ENCODE results near the gene SHLD3. TPM values are rescaled to one million over a fixed set of nuclear protein-coding genes. Genes with fewer than 3 reads are reported as not detected.
"Not testable (repeated sequence)": the region's sequence is repeated elsewhere in the genome, so short reads cannot be mapped to it uniquely, and the experiment has no call there.

SHLD3 gene
- total RNA-seq, 2 donors from 2014 or later: 7.5 to 11.9 TPM

GRCh38 chr5:65646938-65647337 lies 22.1 kb downstream of the SHLD3 start:
- peak overlapping the region; percentile 32 for H3K27ac Mint-ChIP-seq
- no peak for DNase-seq
- no peak overlapping the region for H3K4me3 Mint-ChIP-seq
- H3K27me3 Mint-ChIP-seq: no peaks in the 10 kb centered on the region
- peaks cover 3% of the 10 kb centered on the region for H3K36me3 Mint-ChIP-seq (ENCODE audit: low read depth)
- H3K9me3 ChIP-seq (ENCODE audit: control insufficient read depth, low read length, poor library complexity, severe bottlenecking): no peaks in the 10 kb centered on the region
- H3K4me1 Mint-ChIP-seq: peaks cover 10% of the 10 kb centered on the region
- ATAC-seq: no peak

- DNase-seq (no peak), ATAC-seq (no peak)
- no peaks in the 10 kb centered on the region for H3K9me3 ChIP-seq (ENCODE audit: control insufficient read depth, low read length, poor library complexity, severe bottlenecking)
- H3K36me3 Mint-ChIP-seq (ENCODE audit: low read depth): peaks cover 3% of the 10 kb centered on the region
- H3K4me1 Mint-ChIP-seq: peaks cover 10% of the 10 kb centered on the region
- H3K27me3 Mint-ChIP-seq: no peaks in the 10 kb centered on the region
- peak overlapping the region; percentile 74 for H3K27ac Mint-ChIP-seq
- H3K4me3 Mint-ChIP-seq: no peak overlapping the region
Measured at GRCh38 chr5:65647941-65648340, 23.1 kb downstream of the SHLD3 start.

GRCh38 chr5:65651144-65651543 lies 26.3 kb downstream of the SHLD3 start:
- H3K9me3 ChIP-seq (ENCODE audit: control insufficient read depth, low read length, poor library complexity, severe bottlenecking): no peaks in the 10 kb centered on the region
- H3K4me1 Mint-ChIP-seq: peaks cover 11% of the 10 kb centered on the region
- no peak overlapping the region for H3K27ac Mint-ChIP-seq
- ATAC-seq (no peak), DNase-seq (no peak)
- H3K27me3 Mint-ChIP-seq: no peaks in the 10 kb centered on the region
- no peak overlapping the region for H3K4me3 Mint-ChIP-seq
- peaks cover 2% of the 10 kb centered on the region for H3K36me3 Mint-ChIP-seq (ENCODE audit: low read depth)

- H3K36me3 Mint-ChIP-seq (ENCODE audit: low read depth): peaks cover 2% of the 10 kb centered on the region
- H3K27me3 Mint-ChIP-seq: no peaks in the 10 kb centered on the region
- H3K4me1 Mint-ChIP-seq: peaks cover 3% of the 10 kb centered on the region
- H3K9me3 ChIP-seq (ENCODE audit: control insufficient read depth, low read length, poor library complexity, severe bottlenecking): no peaks in the 10 kb centered on the region
- DNase-seq (no peak), ATAC-seq (no peak)
- H3K27ac Mint-ChIP-seq: no peak overlapping the region
- H3K4me3 Mint-ChIP-seq: no peak overlapping the region
Measured at GRCh38 chr5:65654713-65655112, 29.9 kb downstream of the SHLD3 start.

- no peaks in the 10 kb centered on the region for H3K9me3 ChIP-seq (ENCODE audit: control insufficient read depth, low read length, poor library complexity, severe bottlenecking)
- DNase-seq: no peak
- Mint-ChIP-seq H3K4me1 (peaks cover 3% of the 10 kb centered on the region), H3K4me3 (no peak overlapping the region), H3K36me3 (ENCODE audit: low read depth) (peaks cover 3% of the 10 kb centered on the region), H3K27ac (peak overlapping the region; percentile 54), H3K27me3 (no peaks in the 10 kb centered on the region)
- ATAC-seq: no peak
Measured at GRCh38 chr5:65663804-65664521, 39.1 kb downstream of the SHLD3 start.

- no peak for ATAC-seq
- no peak overlapping the region for H3K27ac Mint-ChIP-seq
- H3K36me3 Mint-ChIP-seq (ENCODE audit: low read depth): peaks cover 6% of the 10 kb centered on the region
Measured at GRCh38 chr5:65668696-65669095, 43.9 kb downstream of the SHLD3 start.

GRCh38 chr5:65672796-65673195 lies 48.0 kb downstream of the SHLD3 start:
- Mint-ChIP-seq H3K4me1 (peaks cover 24% of the 10 kb centered on the region), H3K27ac (no peak overlapping the region), H3K4me3 (no peak overlapping the region), H3K27me3 (no peaks in the 10 kb centered on the region), H3K36me3 (ENCODE audit: low read depth) (peaks cover 25% of the 10 kb centered on the region)
- H3K9me3 ChIP-seq (ENCODE audit: control insufficient read depth, low read length, poor library complexity, severe bottlenecking): no peaks in the 10 kb centered on the region
- DNase-seq (no peak), ATAC-seq (no peak)

More at GRCh38 chr5:65668696-65669095, 43.9 kb downstream of the SHLD3 start:
- H3K9me3 ChIP-seq (ENCODE audit: control insufficient read depth, low read length, poor library complexity, severe bottlenecking): no peaks in the 10 kb centered on the region
- Mint-ChIP-seq H3K27me3 (no peaks in the 10 kb centered on the region), H3K4me3 (no peak overlapping the region), H3K4me1 (peaks cover 2% of the 10 kb centered on the region)
- DNase-seq: no peak

- peak overlapping the region; percentile 14 for H3K27ac Mint-ChIP-seq
- DNase-seq (no peak), ATAC-seq (no peak)
- no peaks in the 10 kb centered on the region for H3K27me3 Mint-ChIP-seq
- H3K36me3 Mint-ChIP-seq (ENCODE audit: low read depth): peaks cover 31% of the 10 kb centered on the region
- no peaks in the 10 kb centered on the region for H3K9me3 ChIP-seq (ENCODE audit: control insufficient read depth, low read length, poor library complexity, severe bottlenecking)
- no peak overlapping the region for H3K4me3 Mint-ChIP-seq
- H3K4me1 Mint-ChIP-seq: peaks cover 33% of the 10 kb centered on the region
Measured at GRCh38 chr5:65674749-65675148, 49.9 kb downstream of the SHLD3 start.

- ATAC-seq; H3K4me3 Mint-ChIP-seq; DNase-seq; H3K9me3 ChIP-seq (ENCODE audit: control insufficient read depth, low read length, poor library complexity, severe bottlenecking); H3K27me3 Mint-ChIP-seq; H3K27ac Mint-ChIP-seq: not testable (repeated sequence)
- Mint-ChIP-seq H3K4me1 (peaks cover 36% of the 10 kb centered on the region), H3K36me3 (ENCODE audit: low read depth) (peaks cover 36% of the 10 kb centered on the region)
Measured at GRCh38 chr5:65676056-65676455, 51.2 kb downstream of the SHLD3 start.

Other genes with a start within 250 kb of the SHLD3 start
- 1 to 10 TPM; 1.4 to 2.4 TPM for gene ADAMTS6, start 143.1 kb upstream of the SHLD3 start, total RNA-seq
- 10 to 100 TPM in 1 of 2 donors, 1 to 10 TPM in 1; 4.8 to 13.5 TPM for gene CENPK, start 61.9 kb upstream of the SHLD3 start, total RNA-seq
- gene PPWD1, start 61.7 kb upstream of the SHLD3 start, total RNA-seq: 10 to 100 TPM; 79.7 TPM
- 10 to 100 TPM; 15.2 to 18.4 TPM for gene TRIM23, start 694 bp upstream of the SHLD3 start, total RNA-seq
- gene TRAPPC13, start within 50 bp of the SHLD3 start, total RNA-seq: 10 to 100 TPM; 13.9 to 14.9 TPM
- 10 to 100 TPM; 52.7 to 52.8 TPM for gene SGTB, start 97.1 kb downstream of the SHLD3 start, total RNA-seq
- 1 to 10 TPM; 1.8 to 2.3 TPM for gene NLN, start 97.2 kb downstream of the SHLD3 start, total RNA-seq

Measured in T-helper 17 cell (primary cell).